ENCODE results near the gene MAGEH1.
"Not testable (repeated sequence)": the region's sequence is repeated elsewhere in the genome, so short reads cannot be mapped to it uniquely, and the experiment has no call there.

DNA sequence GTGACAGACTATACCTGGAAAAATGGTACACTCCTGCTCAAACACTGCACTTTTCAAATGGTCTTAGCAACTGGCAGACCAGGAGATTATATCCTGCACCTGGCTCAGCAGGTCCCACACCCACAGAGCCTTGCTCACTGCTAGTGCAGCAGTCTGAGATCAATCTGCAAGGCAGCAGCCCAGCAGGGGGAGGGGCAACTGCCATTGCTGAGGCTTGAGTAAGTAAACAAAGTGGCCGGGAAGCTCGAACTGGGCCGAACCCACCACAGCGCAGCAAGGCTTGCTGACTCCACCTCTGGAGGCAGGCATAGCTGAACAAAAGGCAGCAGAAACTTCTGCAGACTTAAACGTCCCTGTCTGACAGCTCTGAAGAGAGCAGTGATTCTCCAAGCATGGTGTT lies 8.5 kb upstream of the MAGEH1 start:
- not testable (repeated sequence) for TF ChIP-seq CTCF (IDR thresholded peaks at IDR 0.05; ENCODE audit: low read length); EZH2 (IDR thresholded peaks at IDR 0.05; ENCODE audit: borderline replicate concordance, low read length)

All from OCI-LY1 (cell line).